NK-92 (cell line): ENCODE results near the gene SPSB4.

Experiments used
- DNase-seq: peaks from one replicate; lab custom pipeline; 2025; ENCODE audit not compliant: unreplicated experiment; lab: John Stamatoyannopoulos, UW

SPSB4 gene

DNA sequence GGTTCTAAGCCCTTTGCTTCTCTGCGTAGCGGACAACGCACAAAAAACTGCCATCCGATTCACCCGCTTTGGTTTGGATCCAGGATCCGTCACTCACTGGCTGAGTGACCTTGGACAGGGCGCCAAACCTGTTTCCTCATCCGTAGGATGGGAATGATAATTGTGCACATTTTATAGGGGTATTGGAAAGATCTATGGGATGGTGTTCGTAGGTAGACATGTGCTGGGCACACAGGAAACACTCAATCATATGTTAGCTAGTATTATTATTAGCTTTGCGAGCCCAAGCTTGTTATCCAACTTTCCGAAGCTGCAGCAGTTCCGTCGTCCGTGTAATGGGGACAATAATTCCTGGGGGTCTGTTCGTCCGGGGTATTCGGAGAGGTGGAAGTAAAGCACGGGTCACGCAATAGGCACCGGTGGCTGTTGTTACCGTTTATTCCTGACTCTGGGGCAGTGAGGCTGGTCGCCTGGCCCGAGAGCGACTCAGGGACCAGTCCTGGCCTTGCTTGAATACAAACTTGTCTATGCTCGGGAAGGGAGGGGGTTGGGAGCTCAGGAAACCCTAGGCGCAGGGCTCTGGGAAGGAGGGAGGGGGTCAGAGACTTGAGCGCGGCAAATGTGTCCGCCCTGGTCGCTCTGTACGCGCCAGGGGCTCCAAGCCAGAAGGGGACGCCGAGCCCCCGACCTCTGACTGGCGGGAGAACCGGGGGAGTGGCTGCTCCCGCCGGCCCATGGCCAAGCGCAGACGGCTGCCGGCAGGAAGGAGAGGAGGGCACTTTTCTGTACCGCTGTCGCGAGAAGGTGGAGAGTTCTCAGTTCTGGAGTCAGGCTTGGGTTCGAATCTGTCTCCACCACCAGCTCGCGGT lies 1.3 kb downstream of the SPSB4 start:
- no peak for DNase-seq

DNA sequence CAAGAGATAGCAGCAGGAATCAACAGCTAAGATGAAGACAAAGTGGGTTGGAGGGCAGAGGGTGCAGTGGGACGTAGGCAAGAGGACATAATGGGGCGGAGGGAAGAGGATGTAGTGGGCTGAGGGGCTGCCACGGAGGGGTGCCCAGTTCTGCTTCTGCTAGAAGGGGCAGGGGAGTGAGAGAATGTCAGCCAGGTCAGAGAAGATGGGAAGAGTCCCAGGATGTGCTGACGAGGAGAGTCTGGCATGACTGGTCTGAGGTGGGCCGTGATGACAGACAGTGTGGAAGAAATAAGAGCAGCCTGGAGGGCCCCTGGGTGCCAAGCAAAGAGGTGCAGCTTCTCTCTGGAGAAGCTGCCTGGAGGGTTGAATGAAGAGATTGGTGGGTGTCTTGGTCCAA lies 4.0 kb downstream of the SPSB4 start:
- no peak for DNase-seq

DNA sequence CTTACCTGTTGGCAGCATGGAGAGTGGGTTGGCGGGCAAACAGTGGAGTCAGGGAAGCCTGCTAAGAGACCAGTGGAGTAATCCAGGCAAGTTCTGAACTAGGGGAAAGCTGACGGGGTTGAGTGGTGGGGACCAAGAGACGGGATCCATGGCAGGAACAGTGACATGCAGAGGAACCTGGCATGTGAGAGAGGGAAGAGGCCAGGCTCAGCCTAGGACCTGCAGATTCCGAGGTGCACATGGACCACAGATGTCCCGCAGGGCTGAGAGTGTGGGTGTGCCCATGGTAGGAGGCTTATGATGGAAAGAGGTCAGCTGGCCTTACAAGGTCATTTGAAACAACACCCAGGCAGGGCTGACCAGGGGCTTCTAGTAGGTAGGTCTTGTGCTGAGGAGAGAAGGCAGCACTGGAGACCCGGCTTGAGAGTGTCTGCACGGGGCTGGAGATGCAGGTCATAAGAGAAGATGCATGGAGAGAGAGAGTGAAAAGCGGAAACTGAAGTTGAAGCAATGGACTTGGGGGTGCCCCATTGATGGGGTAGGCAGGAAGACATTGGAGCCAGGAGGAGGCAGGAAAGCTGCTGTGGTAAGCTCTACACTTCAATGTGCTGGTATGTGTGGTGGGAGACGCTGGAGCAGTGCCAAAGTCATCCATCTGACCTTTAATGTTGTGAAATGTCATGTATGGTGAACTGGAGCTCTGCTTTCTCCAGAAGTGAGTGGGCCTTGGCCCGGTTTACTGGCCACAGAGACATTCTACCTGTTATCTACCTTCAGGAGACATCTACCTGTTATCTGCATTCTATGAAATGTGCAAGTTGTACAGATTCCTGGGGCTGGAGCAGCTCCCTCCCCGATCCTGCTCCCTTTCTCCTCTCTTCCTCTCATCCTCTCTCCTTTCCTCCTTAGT lies 4.6 kb downstream of the SPSB4 start:
- DNase-seq: no peak

DNA sequence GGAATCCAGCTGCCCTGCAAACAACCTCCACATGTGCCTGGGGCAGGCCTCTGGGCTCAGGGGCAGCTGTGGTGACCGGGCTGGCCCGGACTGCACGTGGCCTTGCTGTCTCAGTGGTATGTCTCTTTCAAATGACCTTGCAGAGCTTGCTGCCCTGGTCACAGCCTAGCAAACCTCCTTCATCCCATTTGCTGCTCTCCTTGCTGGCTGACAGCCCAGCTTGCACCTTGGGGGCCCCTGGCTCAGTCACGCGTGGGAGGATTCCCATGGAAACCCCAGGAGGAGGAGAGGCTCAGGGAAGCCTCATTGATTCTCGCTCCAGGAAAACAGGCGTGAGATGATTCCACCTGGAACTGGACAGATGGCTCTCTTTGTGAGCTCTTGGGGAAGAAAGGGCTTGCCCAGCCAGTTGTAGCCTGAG lies 5.6 kb downstream of the SPSB4 start:
- DNase-seq: no peak

DNA sequence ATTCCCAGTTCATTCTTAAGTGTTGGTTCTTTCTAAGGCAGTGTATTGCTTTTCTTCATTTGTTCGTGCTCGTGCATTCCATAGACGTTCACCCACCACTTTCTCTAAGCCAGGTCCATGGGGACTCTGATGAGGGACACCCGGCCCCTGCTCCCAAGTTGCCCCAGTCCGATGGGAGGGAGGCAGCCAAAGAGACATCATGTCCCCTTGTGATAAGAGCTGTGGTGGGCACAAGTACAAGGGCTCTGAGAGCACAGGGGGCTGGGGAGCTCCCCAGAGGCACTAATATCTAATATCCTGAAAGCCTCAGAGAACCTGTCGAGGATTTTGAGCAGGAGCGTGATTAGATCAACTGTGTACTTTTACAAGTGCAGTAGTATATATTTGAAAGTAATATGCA lies 6.3 kb downstream of the SPSB4 start:
- no peak for DNase-seq

DNA sequence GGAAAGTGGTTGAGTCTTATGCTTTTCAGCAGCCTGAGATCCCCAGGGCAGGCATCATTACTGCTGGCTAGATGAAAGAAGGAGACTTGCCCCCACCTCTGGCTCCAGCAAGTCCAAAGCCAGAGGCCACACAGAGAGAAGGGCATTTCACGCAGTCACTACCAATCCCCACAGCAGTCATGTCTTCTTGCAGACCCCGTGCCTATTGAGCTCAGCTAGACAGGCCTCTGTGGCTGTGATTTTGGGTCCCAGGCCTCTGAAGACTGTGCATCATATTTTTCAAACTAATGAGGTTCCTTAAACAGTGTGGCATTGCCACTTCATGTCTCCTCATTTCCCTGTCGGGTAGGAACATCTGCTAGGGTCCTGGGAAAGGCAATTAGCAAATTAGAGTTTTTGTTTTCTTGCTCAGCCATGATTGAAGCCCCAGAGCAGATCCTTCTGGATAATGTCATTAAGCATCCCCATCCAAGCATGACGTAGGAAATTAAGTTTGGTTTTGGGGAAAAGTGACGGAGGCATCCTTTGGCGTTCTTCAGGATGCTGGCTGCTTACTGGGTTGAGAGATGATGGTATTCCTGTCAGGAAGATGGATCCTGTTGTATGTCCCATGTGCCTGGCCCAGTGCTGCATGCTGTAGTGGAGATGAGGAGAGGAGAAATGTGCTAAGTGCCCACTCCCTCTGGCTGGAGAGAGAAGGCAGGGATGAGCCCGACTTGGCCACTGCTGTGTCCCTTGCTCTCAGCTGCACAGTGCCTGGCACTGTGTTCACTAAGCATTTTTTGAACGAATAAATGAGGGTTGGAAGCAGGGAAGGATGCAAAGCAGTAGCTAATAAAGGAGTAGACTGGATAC lies 7.0 kb downstream of the SPSB4 start:
- no peak for DNase-seq

DNA sequence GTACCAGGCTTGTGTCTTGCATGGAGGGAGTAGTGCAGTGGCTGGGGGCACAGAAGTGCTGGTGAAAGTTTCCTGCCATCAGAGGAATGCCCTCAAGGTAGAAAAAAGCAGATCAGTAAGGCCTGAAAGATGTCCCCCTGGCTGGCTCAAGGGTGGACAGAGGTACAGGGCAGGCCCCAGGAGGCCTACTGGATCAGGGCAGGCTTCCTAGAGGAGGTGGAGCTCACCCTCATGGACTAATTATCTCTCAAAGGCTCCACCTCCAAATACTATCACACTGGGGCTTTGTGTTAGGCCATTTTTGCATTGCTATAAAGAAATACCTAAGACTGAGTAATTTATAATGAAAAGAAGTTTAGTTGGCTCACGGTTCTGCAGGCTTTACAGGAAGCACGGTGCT lies 7.8 kb downstream of the SPSB4 start:
- no peak for DNase-seq

DNA sequence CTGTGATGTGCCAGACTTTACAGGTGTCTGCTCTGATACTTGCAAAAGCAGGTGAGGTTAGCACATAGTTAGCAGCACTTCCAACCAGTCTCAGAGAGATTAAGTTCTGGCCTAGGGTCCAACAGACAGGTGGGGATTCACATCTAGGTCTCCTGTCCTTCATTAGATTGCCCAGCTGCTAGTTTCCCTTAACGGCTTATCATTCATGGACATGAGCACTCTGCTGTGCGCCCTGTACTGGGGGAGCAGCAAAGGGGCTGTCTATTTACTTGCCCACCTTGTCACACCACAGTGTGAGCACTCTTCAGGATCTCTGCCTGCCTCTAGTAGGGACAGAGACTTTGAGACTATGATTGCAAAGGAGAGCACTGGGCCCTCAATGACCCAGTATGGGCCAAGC lies 8.7 kb downstream of the SPSB4 start:
- DNase-seq: no peak

DNA sequence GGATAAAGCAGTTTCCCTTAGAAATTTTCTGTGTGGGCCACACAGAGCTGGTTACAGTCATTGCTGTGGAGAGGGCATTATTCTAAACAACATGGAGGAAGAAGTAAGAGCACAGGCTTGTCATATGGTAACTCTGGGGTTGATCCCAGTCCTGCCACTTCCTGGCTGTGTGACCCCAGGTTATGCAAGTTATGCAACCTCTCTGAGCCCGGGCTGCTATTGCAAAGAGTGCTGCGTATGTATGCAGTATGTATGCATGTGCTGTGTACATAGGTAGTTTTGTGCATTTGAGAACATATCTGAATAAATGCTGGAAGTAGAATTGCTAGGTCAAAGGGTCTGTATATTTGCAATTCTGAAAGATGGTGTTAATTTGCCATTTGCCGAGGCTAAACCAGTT lies 9.2 kb downstream of the SPSB4 start:
- no peak for DNase-seq

DNA sequence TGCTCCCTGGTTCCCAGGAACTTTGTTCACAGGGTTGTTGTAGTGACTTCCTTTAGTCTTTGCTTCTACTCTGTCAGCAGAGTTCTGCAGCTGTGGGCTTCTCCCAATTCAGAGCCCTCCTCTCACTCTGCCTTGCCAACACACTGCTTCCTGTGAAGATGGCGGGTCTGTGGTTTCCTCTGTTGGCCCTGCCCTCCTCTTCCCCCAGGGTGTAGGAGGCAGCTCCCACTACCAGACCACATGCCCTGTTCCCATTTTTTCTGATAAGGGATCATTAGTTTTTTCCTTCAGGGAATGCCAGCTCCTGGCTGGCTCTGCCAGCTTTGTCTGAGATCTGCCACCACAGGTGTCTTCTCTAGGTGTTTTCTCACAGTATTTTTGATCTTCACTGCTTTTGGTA lies 12.7 kb downstream of the SPSB4 start:
- DNase-seq: no peak

DNA sequence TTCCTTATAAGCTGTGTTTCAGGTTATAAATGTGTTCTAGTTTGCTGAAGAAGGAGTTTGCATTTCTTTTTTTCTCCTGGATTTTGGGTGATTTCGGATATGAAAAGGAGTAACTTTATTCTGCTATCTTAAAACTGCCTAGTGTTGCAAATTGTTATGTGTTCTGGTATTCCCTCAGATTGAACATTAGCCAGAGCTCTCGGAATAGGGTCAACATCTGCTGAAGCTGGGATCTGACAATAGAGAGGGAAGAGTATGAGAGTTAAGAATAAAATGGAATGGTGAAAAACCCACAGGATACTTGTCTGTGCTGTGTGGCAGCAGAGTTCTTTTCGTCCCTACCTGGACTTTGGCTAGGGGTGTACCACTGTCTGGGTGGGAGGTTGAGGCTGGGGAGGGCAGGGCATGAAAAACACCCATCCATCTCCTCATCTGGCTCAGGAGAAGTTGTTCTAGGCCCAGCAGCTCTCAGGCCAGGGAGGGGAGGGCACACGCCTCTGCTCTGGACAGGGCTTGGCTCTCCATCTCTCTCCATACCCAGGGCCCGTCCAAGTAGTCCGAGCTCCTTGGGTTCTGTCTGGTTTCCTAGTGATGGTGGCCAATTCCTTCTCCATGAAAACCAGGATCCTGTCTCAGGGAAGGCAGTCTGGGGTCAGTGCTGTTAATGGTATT lies 13.2 kb downstream of the SPSB4 start:
- no peak for DNase-seq

DNA sequence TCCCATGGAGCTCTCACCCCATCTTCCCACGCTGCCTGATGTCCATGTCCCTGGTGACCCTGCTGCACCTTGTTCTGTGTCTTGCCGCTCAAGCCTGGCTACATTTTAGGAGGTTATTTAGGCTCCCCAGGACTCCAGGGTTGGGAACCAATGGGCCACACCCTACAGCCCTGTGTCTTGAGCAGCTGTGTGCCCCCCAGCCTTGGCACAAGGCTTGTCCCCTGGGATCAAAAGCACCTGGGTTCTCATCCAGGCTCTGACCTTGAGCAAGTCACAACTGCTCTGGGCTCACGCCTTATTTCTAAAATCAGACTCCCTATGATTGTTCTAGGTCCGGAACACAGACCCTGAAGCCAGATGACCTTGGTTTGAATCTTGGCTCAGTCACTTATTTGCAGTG lies 14.1 kb downstream of the SPSB4 start:
- DNase-seq: no peak

DNA sequence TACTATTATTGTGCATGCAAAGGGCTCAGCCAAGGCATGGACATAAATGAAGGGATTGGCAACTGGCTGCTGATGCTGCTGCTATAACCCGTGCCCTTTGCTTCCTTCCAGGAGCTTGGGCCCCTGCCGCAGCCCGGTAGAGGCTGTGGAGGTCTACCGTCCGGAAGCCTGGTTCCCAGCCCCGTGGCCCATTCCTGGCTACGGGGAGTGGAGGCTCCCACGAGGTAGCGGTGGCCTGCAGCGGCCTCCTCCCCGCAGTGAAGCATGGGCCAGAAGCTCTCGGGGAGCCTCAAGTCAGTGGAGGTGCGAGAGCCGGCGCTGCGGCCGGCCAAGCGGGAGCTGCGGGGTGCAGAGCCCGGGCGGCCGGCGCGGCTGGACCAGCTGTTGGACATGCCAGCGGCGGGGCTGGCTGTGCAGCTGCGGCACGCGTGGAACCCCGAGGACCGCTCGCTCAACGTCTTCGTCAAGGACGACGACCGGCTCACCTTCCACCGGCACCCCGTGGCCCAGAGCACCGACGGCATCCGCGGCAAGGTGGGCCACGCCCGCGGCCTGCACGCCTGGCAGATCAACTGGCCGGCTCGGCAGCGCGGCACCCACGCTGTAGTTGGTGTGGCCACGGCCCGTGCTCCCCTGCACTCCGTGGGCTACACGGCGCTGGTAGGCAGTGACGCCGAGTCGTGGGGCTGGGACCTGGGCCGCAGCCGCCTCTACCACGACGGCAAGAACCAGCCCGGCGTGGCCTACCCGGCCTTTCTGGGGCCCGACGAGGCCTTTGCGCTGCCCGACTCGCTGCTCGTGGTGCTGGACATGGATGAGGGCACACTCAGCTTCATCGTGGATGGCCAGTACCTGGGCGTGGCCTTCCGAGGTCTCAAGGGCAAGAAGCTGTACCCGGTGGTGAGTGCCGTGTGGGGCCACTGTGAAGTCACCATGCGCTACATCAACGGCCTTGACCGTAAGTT lies 15.0 kb downstream of the SPSB4 start:
- no peak for DNase-seq

DNA sequence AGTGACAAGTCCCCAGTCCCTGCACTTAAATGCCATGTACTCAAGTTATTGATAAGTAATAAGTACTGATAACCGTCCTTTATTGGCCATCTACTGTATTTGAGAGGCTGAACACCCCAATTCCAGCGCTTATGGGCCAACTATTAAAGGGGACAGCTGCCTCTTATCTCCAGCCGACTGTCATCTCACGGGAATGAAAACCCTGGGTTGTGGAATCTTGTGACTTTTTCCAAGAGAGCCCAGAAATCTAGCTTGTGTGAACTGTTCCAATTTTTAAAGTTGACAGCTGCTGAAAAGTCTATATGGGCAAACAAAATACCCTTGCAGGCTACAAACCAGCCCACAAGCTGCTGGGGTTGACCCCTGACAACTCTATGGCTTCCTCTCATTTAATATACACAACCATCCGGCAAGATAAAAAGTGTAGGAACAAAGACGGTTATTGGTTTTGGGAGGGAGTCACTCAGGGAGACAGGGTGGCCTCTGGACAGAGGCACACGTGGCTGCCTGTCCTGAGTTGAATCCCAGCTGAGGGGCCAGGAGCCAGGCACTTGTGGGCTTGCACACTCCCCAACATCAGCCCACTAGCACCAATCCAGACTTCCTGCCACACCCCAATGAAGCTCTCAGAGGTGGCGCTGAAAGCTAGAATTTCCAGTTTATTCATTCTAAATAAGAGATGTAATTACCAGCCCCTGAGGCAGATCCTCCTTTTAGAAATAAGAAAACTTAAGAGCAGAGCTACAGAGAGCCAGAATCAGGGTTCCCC lies 16.2 kb downstream of the SPSB4 start:
- DNase-seq: no peak

DNA sequence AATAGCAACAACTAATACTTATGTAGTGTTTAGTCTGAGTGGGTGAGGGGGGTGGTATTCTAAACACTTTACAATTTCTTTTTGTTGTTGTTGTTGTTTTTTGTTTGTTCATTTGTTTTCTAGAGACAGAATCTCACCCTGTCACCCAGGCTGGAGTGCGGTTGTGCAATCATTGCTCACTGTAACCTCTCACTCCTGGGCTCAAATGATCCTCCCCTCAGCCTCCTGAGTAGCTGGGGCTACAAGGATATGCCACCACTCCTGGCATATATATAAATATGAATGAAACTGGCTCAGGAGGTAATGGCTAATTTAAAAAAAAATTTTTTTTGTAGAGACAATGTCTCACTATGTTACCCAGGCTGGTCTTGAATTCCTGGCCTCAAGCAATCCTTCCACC lies 19.1 kb downstream of the SPSB4 start:
- no peak for DNase-seq

DNA sequence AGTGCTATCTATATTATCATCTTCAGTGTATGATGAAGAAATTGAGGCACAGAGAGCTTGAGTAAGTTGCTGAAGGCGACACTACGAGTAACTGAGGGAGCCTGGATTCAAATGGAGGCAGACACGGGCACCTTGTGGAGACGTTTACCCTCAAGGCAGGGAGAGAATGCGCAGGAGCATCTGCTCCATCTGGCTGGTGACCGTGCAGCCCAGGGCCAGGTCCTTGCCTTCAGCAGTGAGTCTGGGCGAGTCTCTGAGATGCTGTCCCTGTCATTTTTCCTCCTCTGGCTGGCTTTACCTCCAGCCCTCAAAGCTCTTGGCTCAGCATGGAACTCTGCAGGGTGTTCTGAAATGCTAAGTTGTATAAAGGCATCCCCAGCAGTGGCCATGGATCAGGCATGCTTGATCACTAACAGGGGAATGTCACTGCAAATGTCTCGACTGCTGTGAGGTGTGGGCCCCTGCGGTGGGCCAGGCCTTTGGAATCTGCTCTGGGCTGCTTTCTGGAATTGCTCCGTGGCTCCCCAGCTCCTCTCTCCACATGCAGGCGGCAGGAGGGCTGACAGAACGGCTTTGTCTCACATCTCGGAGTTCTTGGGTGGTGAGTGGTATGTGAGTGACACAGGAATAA lies 19.7 kb downstream of the SPSB4 start:
- no peak for DNase-seq

DNA sequence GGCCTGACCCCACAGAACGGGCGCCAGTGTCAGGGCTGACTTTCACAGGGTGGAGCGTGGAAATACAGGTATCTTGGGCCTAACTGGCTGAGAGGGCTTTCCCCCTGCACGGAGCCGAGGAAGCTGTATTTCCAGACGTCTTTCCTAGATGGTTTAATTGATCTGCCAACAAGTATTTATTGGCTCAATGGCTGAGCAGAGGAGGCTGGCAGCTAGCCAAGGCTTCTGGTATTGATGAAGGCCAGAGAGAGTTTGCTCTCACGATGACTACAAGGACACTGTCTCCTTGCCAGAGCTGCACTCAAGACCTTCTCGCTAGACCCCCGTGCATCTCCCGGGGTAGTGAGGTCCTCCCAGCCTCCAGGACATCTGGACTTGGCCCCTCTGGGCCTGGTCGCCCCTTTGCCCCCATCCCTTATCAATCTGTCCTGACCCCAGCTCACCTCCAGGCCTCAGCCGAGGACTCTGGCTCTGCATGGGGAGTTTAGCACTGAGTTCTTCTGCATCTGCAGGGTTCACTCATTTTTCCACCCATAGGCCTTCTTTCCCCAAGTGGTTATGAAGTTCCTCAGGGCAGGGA lies 20.6 kb downstream of the SPSB4 start:
- DNase-seq: no peak

DNA sequence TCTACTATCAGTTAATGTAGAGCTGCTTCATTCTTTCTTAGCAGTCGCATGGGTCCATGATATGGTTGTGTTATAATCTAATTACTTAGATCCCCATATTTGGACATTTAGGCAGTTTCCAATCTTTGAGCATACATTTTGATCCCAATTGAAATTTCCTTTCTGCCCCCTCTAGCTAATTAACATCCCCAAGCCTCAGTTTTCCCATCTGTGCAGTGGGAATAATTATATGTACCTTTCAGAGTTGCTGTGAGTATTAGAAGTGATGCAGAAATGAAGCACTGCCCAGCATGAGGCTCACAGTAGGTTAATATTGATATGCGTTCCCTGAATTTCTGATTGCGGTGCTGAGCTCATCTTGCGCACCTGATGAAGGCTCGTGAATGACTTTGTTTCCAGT lies 21.8 kb downstream of the SPSB4 start:
- no peak for DNase-seq
